A549 (cell line): ENCODE results near the gene ALDH3A2. TPM values are rescaled to one million over a fixed set of nuclear protein-coding genes. Genes with fewer than 3 reads are reported as not detected.
A peak's percentile ranks its signal among the peaks of the same experiment; 100 is the strongest.

Experiments used
- ATAC-seq, 2 experiments: fragments of 200-7000 bp in 1 of 2; fragments of >200 bp in 1 of 2; cut with Nextera tagmentation in 1 of 2; cut with Tn5 transposase in 1 of 2; 3 replicates each; pipeline versions ENCODE4 v1.8.0 to v1.9.1; 2018 to 2020; ENCODE audit warnings: mild to moderate bottlenecking in 1 of 2, moderate library complexity in 1 of 2
- CTCF ChIA-PET: fragments of 300-600 bp; sonication (Branson Sonifier 250); formaldehyde crosslinking; extraction: SDS; loops from one replicate; lab custom pipeline; 2021; ENCODE audit warnings: antibody characterized with exemption, inconsistent platforms; lab: Yijun Ruan, JAX
- POLR2A ChIA-PET: fragments of 350-600 bp; formaldehyde crosslinking; extraction: SDS; loops from one replicate; lab custom pipeline; 2021; ENCODE audit warnings: antibody characterized with exemption, inconsistent platforms; lab: Yijun Ruan, JAX
- DNase-seq, 2 experiments: peaks; one replicate each; pipeline versions ENCODE4 v3.0.0 to v3.0.0-alpha.2; 2011 to 2016; ENCODE audit warnings: low read depth in 1 of 2, low spot score in 1 of 2
- FAIRE-seq: peaks from 2 replicates; lab custom pipeline; 2011; peaks lifted over from hg19 to GRCh38; lab: Jason Lieb, UNC
- H3K27ac ChIP-seq, 2 experiments: fragments of >200 bp; sonication (Bioruptor Twin); formaldehyde crosslinking; 3 replicates each; pipeline ENCODE4 v1.5.1; 2016 to 2017
- H3K4me1 ChIP-seq: fragments of >200 bp; sonication (Bioruptor Twin); formaldehyde crosslinking; 3 replicates; pipeline ENCODE4 v1.6.1; 2016
- H3K4me2 ChIP-seq: fragments of >200 bp; sonication (Bioruptor Twin); formaldehyde crosslinking; 3 replicates; pipeline ENCODE4 v1.6.1; 2016
- H3K4me3 ChIP-seq: fragments of >200 bp; sonication (Bioruptor Twin); formaldehyde crosslinking; 3 replicates; pipeline ENCODE4 v1.5.1; 2016
- H3K9me3 ChIP-seq: fragments of >200 bp; sonication (Bioruptor Twin); formaldehyde crosslinking; 3 replicates; pipeline ENCODE4 v1.6.1; 2016
- BHLHE40 ChIP-seq: IDR thresholded peaks from 2 replicates; pipeline ENCODE4 v1.6.1; 2012; ENCODE audit warnings: low read depth, low read length, inconsistent platforms
- CEBPB ChIP-seq, 2 experiments: fragments of >200 bp in 1 of 2; sonication (Bioruptor Twin) in 1 of 2; formaldehyde crosslinking in 1 of 2; IDR thresholded peaks; 2 replicates each; pipeline ENCODE4 v1.6.1; 2012 to 2016
- CHD2 ChIP-seq: fragments of 150-350 bp; IDR thresholded peaks from 2 replicates; pipeline ENCODE4 v1.6.1; 2014; ENCODE audit warnings: low read length; ENCODE audit not compliant: partially characterized antibody
- CTCF ChIP-seq: fragments of >200 bp; sonication (Bioruptor Twin); formaldehyde crosslinking; IDR thresholded peaks from 3 replicates; pipeline ENCODE4 v1.5.1; 2016
- EHMT2 ChIP-seq: fragments of 200-600 bp; sonication (generic); IDR thresholded peaks from 2 replicates; pipeline ENCODE4 v1.6.1; 2016; ENCODE audit warnings: antibody characterized with exemption, low read depth, mild to moderate bottlenecking, moderate library complexity
- ELK1 ChIP-seq: fragments of 150-350 bp; IDR thresholded peaks from 2 replicates; pipeline ENCODE4 v1.6.1; 2014; ENCODE audit warnings: low read depth, mild to moderate bottlenecking, low read length
- ESRRA ChIP-seq: fragments of 150-350 bp; IDR thresholded peaks from 2 replicates; pipeline ENCODE4 v1.6.1; 2014; ENCODE audit warnings: mild to moderate bottlenecking, low read length, borderline replicate concordance
- FOSB ChIP-seq: fragments of 250-450 bp; sonication (Bioruptor Pico); IDR thresholded peaks from 2 replicates; pipeline ENCODE4 v1.5.0; 2020; ENCODE audit warnings: mild to moderate bottlenecking, moderate library complexity
- HDAC2 ChIP-seq: fragments of 200-600 bp; sonication (generic); IDR thresholded peaks from 2 replicates; pipeline ENCODE4 v1.6.1; 2016
- HES2 ChIP-seq: fragments of >200 bp; sonication (Bioruptor Twin); formaldehyde crosslinking; IDR thresholded peaks from 2 replicates; pipeline ENCODE4 v1.6.1; 2016
- HEYL ChIP-seq: fragments of 250-450 bp; sonication (Bioruptor Pico); IDR thresholded peaks from 2 replicates; pipeline ENCODE4 v1.8.0; 2021; ENCODE audit warnings: mild to moderate bottlenecking, moderate library complexity
- HOXA7 ChIP-seq: fragments of 250-450 bp; sonication (Bioruptor Pico); IDR thresholded peaks from 2 replicates; pipeline ENCODE4 v1.5.0; 2020; ENCODE audit warnings: mild to moderate bottlenecking, moderate library complexity
- HOXB5 ChIP-seq: fragments of 250-450 bp; sonication (Bioruptor Pico); IDR thresholded peaks from 2 replicates; pipeline ENCODE4 v1.5.0; 2020; ENCODE audit warnings: mild to moderate bottlenecking, moderate library complexity
- JUN ChIP-seq, 2 experiments: fragments of >200 bp; sonication (Bioruptor Twin); formaldehyde crosslinking; IDR thresholded peaks; 2 replicates in 1 of 2; 3 replicates in 1 of 2; pipeline ENCODE4 v1.6.1; 2016 to 2017
- JUNB ChIP-seq: fragments of >200 bp; sonication (Bioruptor Twin); formaldehyde crosslinking; IDR thresholded peaks from 2 replicates; pipeline ENCODE4 v1.6.1; 2016
- KDM1A ChIP-seq: fragments of 200-600 bp; sonication (generic); IDR thresholded peaks from 2 replicates; pipeline ENCODE4 v1.6.1; 2016; ENCODE audit warnings: low read depth, mild to moderate bottlenecking
- NFE2L2 ChIP-seq: fragments of 150-350 bp; conservative IDR thresholded peaks from 2 replicates; pipeline ENCODE4 v1.6.1; 2014; ENCODE audit warnings: low read length
- POLR2AphosphoS2 ChIP-seq: conservative IDR thresholded peaks from 2 replicates; pipeline ENCODE4 v1.6.1; 2012; ENCODE audit warnings: low read length, improper control_type of control experiment, inconsistent platforms
- RAD21 ChIP-seq, 2 experiments: fragments of >200 bp in 1 of 2; sonication (Bioruptor Twin) in 1 of 2; formaldehyde crosslinking in 1 of 2; IDR thresholded peaks in 1 of 2; conservative IDR thresholded peaks in 1 of 2; 2 replicates in 1 of 2; 3 replicates in 1 of 2; pipeline ENCODE4 v1.6.1; 2012 to 2018; ENCODE audit warnings: inconsistent platforms in 1 of 2
- RCOR1 ChIP-seq: fragments of 150-350 bp; IDR thresholded peaks from 2 replicates; pipeline ENCODE4 v1.6.1; 2014; ENCODE audit warnings: antibody characterized with exemption, low read length, low read depth
- RFX5 ChIP-seq: fragments of 450-650 bp; IDR thresholded peaks from 2 replicates; pipeline ENCODE4 v1.7.1; 2014; ENCODE audit warnings: antibody characterized with exemption, mild to moderate bottlenecking, moderate library complexity
- RNF2 ChIP-seq: fragments of 200-600 bp; sonication (generic); IDR thresholded peaks from 2 replicates; pipeline ENCODE4 v1.6.1; 2016; ENCODE audit warnings: low read depth, mild to moderate bottlenecking, antibody characterized with exemption, moderate library complexity, borderline replicate concordance
- ZFP36 ChIP-seq: fragments of 450-650 bp; IDR thresholded peaks from 2 replicates; pipeline ENCODE4 v1.6.1; 2014; ENCODE audit warnings: borderline replicate concordance; ENCODE audit not compliant: partially characterized antibody
- ZNF302 ChIP-seq: fragments of 250-450 bp; sonication (Bioruptor Pico); IDR thresholded peaks from 2 replicates; pipeline ENCODE4 v1.9.0; 2021; ENCODE audit warnings: inconsistent platforms, mild to moderate bottlenecking, moderate library complexity
- ZSCAN20 ChIP-seq: fragments of 250-450 bp; sonication (Bioruptor Pico); IDR thresholded peaks from 2 replicates; pipeline ENCODE4 v1.8.0; 2022; ENCODE audit warnings: mild to moderate bottlenecking, moderate library complexity
- WGBS: methylation state at CpG from one replicate; pipeline ENCODE4 v1.1.6; 2017; ENCODE audit errors: missing lambda C conversion rate; 5-methylcytosine and 5-hydroxymethylcytosine counted together
- polyA plus RNA-seq, 4 experiments: library from polyadenylated mRNA; depleted of rRNA in 3 of 4; stranded (reverse); fragments of >200 nt; fragmentation: RNase III in 1 of 4; extraction: RNeasy Plus Mini Kit Qiagen cat#74134 plus additional on column Dnase treatment in 1 of 4; gene quantifications; 2 replicates in 3 of 4; 3 replicates in 1 of 4; pipeline ENCODE4 v1.2.3, GENCODE V29; 2011 to 2017
- TF ChIP-seq, protein P1 (sequence below): fragments of 250-450 bp; sonication (Bioruptor Pico); IDR thresholded peaks from 2 replicates; pipeline ENCODE4 v1.5.0; 2021; ENCODE audit warnings: mild to moderate bottlenecking, moderate library complexity, borderline replicate concordance
- TF ChIP-seq, protein P2 (sequence below): fragments of 200-600 bp; sonication (generic); IDR thresholded peaks from 2 replicates; pipeline ENCODE4 v1.6.1; 2016; ENCODE audit warnings: antibody characterized with exemption, mild to moderate bottlenecking, moderate library complexity

The ALDH3A2 gene
- polyA plus RNA-seq, 2 of the 4 experiments (the other 2 are of a cell fraction): 140 to 195 TPM

- no peak; a peak in 2 of 6 replicates for ATAC-seq
- Histone ChIP-seq H3K4me2 (no peak overlapping the region), H3K9me3 (peaks cover 18% of the 10 kb centered on the region), H3K4me1 (0 out of 3 replicates have a peak, but pooled peaks cover 8% of the 10 kb centered on the region), H3K4me3 (no peak overlapping the region), H3K27ac (0 out of 6 replicates have a peak overlapping the region, but pooled peaks of 1 of the 2 experiments have one; percentile 0)
- no peak for DNase-seq
- 91% methylated on average over 9 of the region's 10 CpGs for WGBS
- POLR2A ChIA-PET: interaction anchor here (1.4 kb wide), 1 partner anchor 35 kb away, joined by 7 read pairs; the partner anchor contains the start of gene ALDH3A2
- TF ChIP-seq ZNF302 (CRISPR knock-in tag) (no peak), ZSCAN20 (CRISPR knock-in tag) (no peak), RNF2 (no peak), BHLHE40 (no peak), JUN (IDR thresholded peaks at IDR 0.05) (no peak), CHD2 (no peak), HOXB5 (CRISPR knock-in tag) (no peak), CTCF (no peak), ESRRA (no peak), JUNB (no peak), POLR2AphosphoS2 (no peak)
- CTCF ChIA-PET: interaction anchor here (0.7 to 2.0 kb wide), 7 partner anchors 9 to 152 kb away, joined by 3 to 6 read pairs (median 5); no protein-coding TSS in a partner anchor
- no peak for FAIRE-seq
Measured at GRCh38 chr17:19613979-19614378, 34.6 kb upstream of the ALDH3A2 start.

DNA sequence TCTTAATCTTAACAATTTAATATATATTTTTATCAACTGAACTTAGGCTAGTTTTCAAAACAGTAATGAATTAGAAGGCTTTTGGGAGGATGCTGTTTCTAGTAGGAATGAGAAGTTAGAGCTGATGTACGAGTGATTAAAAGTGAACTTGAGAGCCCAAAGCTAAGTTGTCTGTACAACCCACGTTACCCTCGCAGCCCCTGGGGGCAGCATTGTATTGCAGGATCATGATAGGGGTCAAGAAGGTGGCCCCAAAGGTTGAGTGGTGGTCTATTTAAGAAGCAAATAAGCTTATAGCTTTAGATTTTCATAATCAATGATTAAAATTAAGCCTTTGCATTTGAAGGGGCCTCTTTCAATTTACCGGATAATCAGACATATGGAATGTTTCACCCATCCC lies 33.7 kb upstream of the ALDH3A2 start:
- DNase-seq: no peak
- ChIA-PET CTCF (interaction anchor here (0.7 to 2.0 kb wide), 10 partner anchors 8 to 151 kb away, joined by 3 to 6 read pairs (median 4); no protein-coding TSS in a partner anchor), POLR2A (no interaction called here)
- WGBS: 94% methylated on average over 4 of the region's 4 CpGs
- Histone ChIP-seq H3K4me1 (0 out of 3 replicates have a peak, but pooled peaks cover 8% of the 10 kb centered on the region), H3K4me2 (no peak overlapping the region), H3K27ac (no peak overlapping the region), H3K9me3 (peaks cover 27% of the 10 kb centered on the region), H3K4me3 (no peak overlapping the region)
- TF ChIP-seq RAD21 (conservative IDR thresholded peaks at IDR 0.05 in 1 of 2, IDR thresholded peaks at IDR 0.05 in 1 of 2) (peak in 1 of 2 experiments; percentile 36; a peak in 1 of 5 replicates), POLR2AphosphoS2 (no peak)
- FAIRE-seq: peak; percentile 73
- ATAC-seq: no peak

- CTCF ChIA-PET: no interaction called here
- H3K27ac ChIP-seq: no peak overlapping the region
- H3K4me1 ChIP-seq: 0 out of 3 replicates have a peak, but pooled peaks cover 8% of the 10 kb centered on the region
- 77% methylated on average over 3 of the region's 3 CpGs for whole genome bisulfite sequencing
- H3K9me3 ChIP-seq: peaks cover 42% of the 10 kb centered on the region
- DNase-seq (no peak), FAIRE-seq (peak; percentile 74), ATAC-seq (no peak)
- POLR2A ChIA-PET: no interaction called here
- H3K4me3 ChIP-seq: no peak overlapping the region
- no peak overlapping the region for H3K4me2 ChIP-seq
- no peak for TF ChIP-seq ZFP36
- TF ChIP-seq, protein P1, sequence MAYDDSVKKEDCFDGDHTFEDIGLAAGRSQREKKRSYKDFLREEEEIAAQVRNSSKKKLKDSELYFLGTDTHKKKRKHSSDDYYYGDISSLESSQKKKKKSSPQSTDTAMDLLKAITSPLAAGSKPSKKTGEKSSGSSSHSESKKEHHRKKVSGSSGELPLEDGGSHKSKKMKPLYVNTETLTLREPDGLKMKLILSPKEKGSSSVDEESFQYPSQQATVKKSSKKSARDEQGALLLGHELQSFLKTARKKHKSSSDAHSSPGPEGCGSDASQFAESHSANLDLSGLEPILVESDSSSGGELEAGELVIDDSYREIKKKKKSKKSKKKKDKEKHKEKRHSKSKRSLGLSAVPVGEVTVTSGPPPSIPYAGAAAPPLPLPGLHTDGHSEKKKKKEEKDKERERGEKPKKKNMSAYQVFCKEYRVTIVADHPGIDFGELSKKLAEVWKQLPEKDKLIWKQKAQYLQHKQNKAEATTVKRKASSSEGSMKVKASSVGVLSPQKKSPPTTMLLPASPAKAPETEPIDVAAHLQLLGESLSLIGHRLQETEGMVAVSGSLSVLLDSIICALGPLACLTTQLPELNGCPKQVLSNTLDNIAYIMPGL: no peak
- TF ChIP-seq HES2: no peak
- TF ChIP-seq HOXA7 (CRISPR knock-in tag): no peak
- no peak for TF ChIP-seq KDM1A
- no peak for TF ChIP-seq RFX5
- TF ChIP-seq ELK1: no peak
- no peak for TF ChIP-seq EHMT2
- TF ChIP-seq HDAC2: no peak
- TF ChIP-seq HEYL (CRISPR knock-in tag): no peak
- no peak for TF ChIP-seq FOSB (CRISPR knock-in tag)
- no peak for TF ChIP-seq RCOR1
- TF ChIP-seq, protein P2, sequence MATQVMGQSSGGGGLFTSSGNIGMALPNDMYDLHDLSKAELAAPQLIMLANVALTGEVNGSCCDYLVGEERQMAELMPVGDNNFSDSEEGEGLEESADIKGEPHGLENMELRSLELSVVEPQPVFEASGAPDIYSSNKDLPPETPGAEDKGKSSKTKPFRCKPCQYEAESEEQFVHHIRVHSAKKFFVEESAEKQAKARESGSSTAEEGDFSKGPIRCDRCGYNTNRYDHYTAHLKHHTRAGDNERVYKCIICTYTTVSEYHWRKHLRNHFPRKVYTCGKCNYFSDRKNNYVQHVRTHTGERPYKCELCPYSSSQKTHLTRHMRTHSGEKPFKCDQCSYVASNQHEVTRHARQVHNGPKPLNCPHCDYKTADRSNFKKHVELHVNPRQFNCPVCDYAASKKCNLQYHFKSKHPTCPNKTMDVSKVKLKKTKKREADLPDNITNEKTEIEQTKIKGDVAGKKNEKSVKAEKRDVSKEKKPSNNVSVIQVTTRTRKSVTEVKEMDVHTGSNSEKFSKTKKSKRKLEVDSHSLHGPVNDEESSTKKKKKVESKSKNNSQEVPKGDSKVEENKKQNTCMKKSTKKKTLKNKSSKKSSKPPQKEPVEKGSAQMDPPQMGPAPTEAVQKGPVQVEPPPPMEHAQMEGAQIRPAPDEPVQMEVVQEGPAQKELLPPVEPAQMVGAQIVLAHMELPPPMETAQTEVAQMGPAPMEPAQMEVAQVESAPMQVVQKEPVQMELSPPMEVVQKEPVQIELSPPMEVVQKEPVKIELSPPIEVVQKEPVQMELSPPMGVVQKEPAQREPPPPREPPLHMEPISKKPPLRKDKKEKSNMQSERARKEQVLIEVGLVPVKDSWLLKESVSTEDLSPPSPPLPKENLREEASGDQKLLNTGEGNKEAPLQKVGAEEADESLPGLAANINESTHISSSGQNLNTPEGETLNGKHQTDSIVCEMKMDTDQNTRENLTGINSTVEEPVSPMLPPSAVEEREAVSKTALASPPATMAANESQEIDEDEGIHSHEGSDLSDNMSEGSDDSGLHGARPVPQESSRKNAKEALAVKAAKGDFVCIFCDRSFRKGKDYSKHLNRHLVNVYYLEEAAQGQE: no peak
- TF ChIP-seq CEBPB (IDR thresholded peaks at IDR 0.05): no peak
- TF ChIP-seq NFE2L2: no peak
Measured at GRCh38 chr17:19618015-19618414, 30.5 kb upstream of the ALDH3A2 start.
